Activated naive CD4-positive, alpha-beta T cell treated with anti-CD3 and anti-CD28 coated beads, Interleukin-2, amount 50 U/mL, for 24 hours (primary cell): ENCODE measurements around the gene HEATR5A.
A peak's percentile ranks its signal among the peaks of the same experiment; 100 is the strongest.
"Not testable (repeated sequence)": the region's sequence is repeated elsewhere in the genome, so short reads cannot be mapped to it uniquely, and the experiment has no call there.

ENCODE experiments used
- H3K27ac Mint-ChIP-seq: one replicate; pipeline ENCODE4 v1.8.0; 2021; ENCODE audit warnings: mild to moderate bottlenecking, mixed read lengths
- H3K27me3 Mint-ChIP-seq: one replicate; pipeline ENCODE4 v1.8.0; 2021; ENCODE audit warnings: mixed read lengths
- H3K36me3 Mint-ChIP-seq: one replicate; pipeline ENCODE4 v1.8.0; 2021; ENCODE audit warnings: mixed read lengths
- H3K4me1 Mint-ChIP-seq: one replicate; pipeline ENCODE4 v1.8.0; 2021; ENCODE audit warnings: mixed read lengths
- H3K4me3 Mint-ChIP-seq: one replicate; pipeline ENCODE4 v1.8.0; 2021; ENCODE audit warnings: mild to moderate bottlenecking, mixed read lengths
- H3K9me3 Mint-ChIP-seq: one replicate; pipeline ENCODE4 v1.8.0; 2021; ENCODE audit warnings: mixed read lengths

Gene HEATR5A

GRCh38 chr14:31255918-31256317 lies 164.4 kb downstream of the HEATR5A start:
- not testable (repeated sequence) for H3K4me1 Mint-ChIP-seq, H3K4me3 Mint-ChIP-seq, H3K27ac Mint-ChIP-seq, H3K36me3 Mint-ChIP-seq, H3K27me3 Mint-ChIP-seq, H3K9me3 Mint-ChIP-seq

- Mint-ChIP-seq H3K27ac (no peak overlapping the region), H3K36me3 (no peaks in the 10 kb centered on the region), H3K4me1 (no peaks in the 10 kb centered on the region), H3K9me3 (no peaks in the 10 kb centered on the region), H3K27me3 (no peaks in the 10 kb centered on the region), H3K4me3 (no peak overlapping the region)
Measured at GRCh38 chr14:31255286-31255685, 165.1 kb downstream of the HEATR5A start.

- H3K4me1 Mint-ChIP-seq, result no peaks in the 10 kb centered on the region
- no peak overlapping the region for H3K4me3 Mint-ChIP-seq
- H3K27me3 Mint-ChIP-seq, result no peaks in the 10 kb centered on the region
- no peak overlapping the region for H3K27ac Mint-ChIP-seq
- H3K36me3 Mint-ChIP-seq, result no peaks in the 10 kb centered on the region
- H3K9me3 Mint-ChIP-seq, result no peaks in the 10 kb centered on the region
Measured at GRCh38 chr14:31253746-31254471, 166.4 kb downstream of the HEATR5A start.

GRCh38 chr14:31252865-31253264 lies 167.5 kb downstream of the HEATR5A start:
- no peaks in the 10 kb centered on the region for H3K27me3 Mint-ChIP-seq
- no peaks in the 10 kb centered on the region for H3K9me3 Mint-ChIP-seq
- no peaks in the 10 kb centered on the region for H3K4me1 Mint-ChIP-seq
- no peaks in the 10 kb centered on the region for H3K36me3 Mint-ChIP-seq
- H3K4me3 Mint-ChIP-seq, result no peak overlapping the region
- H3K27ac Mint-ChIP-seq, result no peak overlapping the region

GRCh38 chr14:31251028-31251958 lies 169.1 kb downstream of the HEATR5A start:
- Mint-ChIP-seq H3K4me1 (no peaks in the 10 kb centered on the region), H3K36me3 (no peaks in the 10 kb centered on the region), H3K27ac (no peak overlapping the region), H3K9me3 (no peaks in the 10 kb centered on the region), H3K27me3 (no peaks in the 10 kb centered on the region), H3K4me3 (no peak overlapping the region)

- Mint-ChIP-seq H3K4me3 (no peak overlapping the region), H3K4me1 (peaks cover 16% of the 10 kb centered on the region), H3K36me3 (no peaks in the 10 kb centered on the region), H3K27ac (no peak overlapping the region), H3K27me3 (no peaks in the 10 kb centered on the region), H3K9me3 (no peaks in the 10 kb centered on the region)
Measured at GRCh38 chr14:31244626-31245025, 175.7 kb downstream of the HEATR5A start.

- Mint-ChIP-seq H3K4me1 (peaks cover 21% of the 10 kb centered on the region), H3K4me3 (no peak overlapping the region), H3K36me3 (no peaks in the 10 kb centered on the region), H3K27me3 (no peaks in the 10 kb centered on the region), H3K9me3 (no peaks in the 10 kb centered on the region), H3K27ac (no peak overlapping the region)
Measured at GRCh38 chr14:31243860-31244259, 176.5 kb downstream of the HEATR5A start.

GRCh38 chr14:31242161-31242940 lies 178.0 kb downstream of the HEATR5A start:
- not testable (repeated sequence) for H3K27me3 Mint-ChIP-seq, H3K36me3 Mint-ChIP-seq, H3K9me3 Mint-ChIP-seq, H3K4me3 Mint-ChIP-seq
- Mint-ChIP-seq H3K4me1 (peaks cover 21% of the 10 kb centered on the region), H3K27ac (peak overlapping the region; percentile 31)
